A172 (cell line): ENCODE measurements around the gene TMEM14C. TPM values are rescaled to one million over a fixed set of nuclear protein-coding genes. Genes with fewer than 3 reads are reported as not detected.
"Not testable (repeated sequence)": the region's sequence is repeated elsewhere in the genome, so short reads cannot be mapped to it uniquely, and the experiment has no call there.

Experiments used
- DNase-seq: peaks from one replicate; pipeline ENCODE4 v3.0.0-alpha.2; 2015; ENCODE audit warnings: low spot score
- total RNA-seq: library from RNA; depleted of rRNA; stranded (reverse); fragments of >200 nt; shearing (Covaris generic); gene quantifications from 2 replicates; pipeline ENCODE4 v1.2.3, GENCODE V29; 2014

TMEM14C gene
- total RNA-seq, 1 experiment from 2014 or later: 312 TPM

DNA sequence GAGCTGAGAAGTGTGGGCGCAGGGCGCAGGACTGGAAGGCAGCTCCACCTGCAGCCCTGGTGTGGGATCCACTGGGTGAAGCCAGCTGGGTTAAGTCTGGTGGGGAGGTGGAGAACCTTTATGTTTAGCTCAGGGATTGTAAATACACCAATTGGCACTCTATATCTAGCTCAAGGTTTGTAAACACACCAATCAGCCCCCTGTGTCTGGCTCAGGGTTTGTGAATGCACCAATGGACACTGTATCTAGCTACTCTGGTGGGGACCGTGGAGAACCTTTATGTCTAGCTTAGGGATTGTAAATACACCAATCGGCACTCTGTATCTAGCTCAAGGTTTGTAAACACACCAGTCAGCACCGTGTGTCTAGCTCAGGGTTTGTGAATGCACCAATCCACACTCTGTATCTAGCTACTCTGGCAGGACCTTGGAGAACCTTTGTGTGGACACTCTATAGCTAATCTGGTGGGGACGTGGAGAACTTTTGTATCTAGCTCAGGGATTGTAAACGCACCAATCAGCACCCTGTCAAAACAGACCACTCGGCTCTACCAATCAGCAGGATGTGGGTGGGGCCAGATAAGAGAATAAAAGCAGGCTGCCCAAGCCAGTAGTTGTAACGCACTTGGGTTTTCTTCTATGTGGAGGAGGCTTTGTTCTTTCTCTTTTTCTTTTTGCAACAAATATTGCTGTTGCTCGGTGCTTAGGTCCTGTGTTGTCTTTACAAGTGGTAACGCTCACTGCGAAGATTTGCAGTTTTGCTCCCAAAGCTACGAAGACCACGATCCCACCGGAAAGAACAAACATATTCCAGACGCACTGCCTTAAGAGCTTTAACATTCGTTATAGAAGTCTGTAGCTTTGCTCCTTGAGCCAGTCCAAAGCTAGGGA is 1.7 kb upstream of the TMEM14C start:
- DNase-seq: not testable (repeated sequence)

DNA sequence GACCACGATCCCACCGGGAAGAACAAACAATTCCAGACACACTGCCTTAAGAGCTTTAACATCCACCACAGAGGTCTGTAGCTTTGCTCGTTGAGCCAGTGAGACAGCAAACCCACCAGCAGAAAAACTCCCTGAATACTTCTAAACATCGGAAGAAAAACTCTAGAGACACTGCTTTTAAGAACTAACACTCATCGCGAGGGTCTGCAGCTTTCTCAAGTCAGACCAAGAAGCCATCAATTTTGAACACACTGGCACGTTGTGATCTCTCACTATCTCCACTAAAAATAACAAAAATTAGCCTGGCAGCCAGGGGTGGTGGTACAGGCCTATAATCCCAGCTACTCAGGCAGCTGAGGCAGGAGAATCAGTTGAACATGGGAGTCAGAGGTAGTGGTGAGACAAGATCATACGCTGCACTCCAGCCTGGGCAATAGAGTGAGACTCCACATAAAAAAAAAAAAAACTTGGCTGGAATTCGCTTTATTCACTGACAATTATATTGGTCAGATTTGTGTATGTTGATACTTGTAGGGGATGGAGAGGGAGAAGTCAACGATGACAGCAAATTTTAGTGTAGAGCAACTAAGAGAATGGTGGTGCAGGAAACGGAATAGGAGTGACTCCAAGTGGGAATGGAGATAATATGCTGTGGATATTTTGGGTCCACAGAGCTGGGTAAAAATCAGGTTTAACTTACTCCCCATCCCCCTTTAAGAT is 860 bp upstream of the TMEM14C start:
- no peak for DNase-seq

DNA sequence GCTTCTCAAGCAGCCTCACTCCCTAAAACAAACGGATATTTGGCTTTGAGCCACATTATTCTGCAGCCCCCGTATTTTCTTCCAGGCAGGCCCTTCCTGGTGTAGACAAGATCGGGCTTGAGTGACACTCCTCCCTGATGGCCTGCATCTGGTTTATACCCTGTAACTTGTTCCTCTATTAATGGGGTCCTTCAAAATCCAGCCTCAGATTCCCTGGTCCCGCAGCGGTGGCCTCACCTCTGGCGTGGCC is 375 bp upstream of the TMEM14C start:
- DNase-seq: no peak

DNA sequence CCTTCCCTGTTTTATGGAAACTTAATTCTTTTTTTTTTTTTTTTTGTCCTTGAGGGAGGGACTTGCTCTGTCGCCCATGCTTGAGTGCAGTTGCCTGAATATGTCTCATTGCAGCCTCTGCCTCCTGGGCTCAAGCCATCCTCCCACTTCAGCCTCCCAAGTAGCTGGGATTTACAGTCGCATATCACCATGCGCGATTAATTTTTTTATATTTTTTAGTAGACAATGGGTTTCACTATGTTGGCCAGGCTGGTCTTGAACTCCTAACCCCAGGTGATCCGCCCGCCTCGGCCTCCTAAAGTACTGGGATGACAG is 654 bp downstream of the TMEM14C start:
- no peak for DNase-seq

DNA sequence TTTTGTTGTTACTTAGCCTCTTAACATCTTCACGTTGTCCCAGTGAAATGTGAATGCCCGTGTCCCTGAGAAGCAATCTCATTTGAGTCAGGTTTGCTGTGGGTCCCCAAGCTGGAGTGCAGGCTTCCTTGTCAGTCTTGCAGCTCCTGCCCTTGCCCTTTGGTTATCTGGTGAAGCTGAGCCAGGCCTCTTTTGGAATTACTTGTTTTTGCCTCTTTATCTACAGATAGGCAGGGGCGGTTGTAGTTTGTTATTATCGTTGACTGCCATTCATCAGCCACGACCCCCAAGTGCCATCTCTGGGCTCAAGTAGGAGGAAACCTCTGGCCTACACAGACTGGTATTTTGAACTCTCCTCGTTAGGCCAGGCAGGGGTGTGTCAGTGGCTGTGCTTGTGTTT is 2.2 kb downstream of the TMEM14C start:
- DNase-seq: no peak

DNA sequence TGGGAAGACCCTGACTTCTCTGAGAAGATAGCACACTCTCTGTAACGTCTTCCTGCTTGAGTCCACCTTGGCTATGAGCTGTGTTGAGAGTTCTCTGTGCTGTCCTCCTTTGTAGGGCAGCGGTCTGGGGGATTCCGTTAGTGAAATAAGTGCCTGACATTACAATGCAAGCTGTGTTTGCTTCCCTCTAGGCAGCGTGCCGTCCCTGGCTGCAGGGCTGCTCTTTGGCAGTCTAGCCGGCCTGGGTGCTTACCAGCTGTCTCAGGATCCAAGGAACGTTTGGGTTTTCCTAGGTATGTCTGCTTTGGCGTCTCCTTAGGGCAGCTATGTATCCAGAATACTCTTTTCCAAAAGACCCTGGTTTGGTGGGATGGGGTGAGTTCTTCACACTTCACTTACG is 2.8 kb downstream of the TMEM14C start:
- no peak for DNase-seq

DNA sequence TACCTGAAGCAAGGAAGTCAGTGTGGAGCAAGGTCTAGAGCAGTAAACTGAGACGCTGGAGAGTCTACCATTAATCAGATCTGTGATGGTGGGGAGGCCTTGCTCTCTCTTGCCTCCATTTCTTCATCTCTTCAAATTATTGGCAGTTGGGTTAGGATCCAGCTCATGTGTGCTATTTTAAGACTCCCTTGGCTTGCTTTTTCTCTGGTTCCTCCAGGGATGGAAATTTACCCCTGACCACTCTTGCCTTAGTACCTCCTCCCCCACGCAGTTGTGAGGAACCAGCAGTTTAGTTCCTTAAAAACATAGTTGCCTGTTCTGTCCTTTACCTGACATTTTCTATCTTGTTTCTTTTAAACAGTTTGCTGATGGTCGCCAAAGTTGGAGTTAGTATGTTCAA is 7.4 kb downstream of the TMEM14C start:
- DNase-seq: no peak

DNA sequence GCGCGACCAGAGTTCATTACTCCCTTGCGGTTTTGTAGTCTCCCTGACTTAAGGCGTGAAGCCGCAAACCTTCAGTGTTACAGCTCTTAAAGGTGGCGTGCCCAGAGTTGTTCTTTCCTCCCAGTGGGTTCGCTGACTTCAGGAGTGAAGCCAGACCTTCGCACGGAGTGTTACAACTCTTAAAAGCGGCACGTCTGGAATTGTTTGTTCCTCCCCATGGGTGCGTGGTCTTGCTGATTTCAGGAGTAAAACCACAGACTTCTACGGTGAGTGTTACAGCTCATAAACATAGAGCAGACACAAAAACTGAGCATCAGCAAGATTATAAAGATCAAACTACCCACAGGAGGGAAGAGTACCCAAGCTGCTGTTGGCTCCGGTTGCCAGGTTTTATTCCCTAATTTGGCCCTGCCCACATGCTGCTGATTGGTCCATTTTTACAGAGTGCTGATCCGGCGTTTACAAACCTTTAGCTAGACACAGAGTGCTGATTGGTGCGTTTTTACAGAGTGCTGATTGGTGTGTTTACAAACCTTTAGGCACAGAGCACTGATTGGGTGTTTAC is 10.4 kb downstream of the TMEM14C start:
- DNase-seq: peak; percentile 55

DNA sequence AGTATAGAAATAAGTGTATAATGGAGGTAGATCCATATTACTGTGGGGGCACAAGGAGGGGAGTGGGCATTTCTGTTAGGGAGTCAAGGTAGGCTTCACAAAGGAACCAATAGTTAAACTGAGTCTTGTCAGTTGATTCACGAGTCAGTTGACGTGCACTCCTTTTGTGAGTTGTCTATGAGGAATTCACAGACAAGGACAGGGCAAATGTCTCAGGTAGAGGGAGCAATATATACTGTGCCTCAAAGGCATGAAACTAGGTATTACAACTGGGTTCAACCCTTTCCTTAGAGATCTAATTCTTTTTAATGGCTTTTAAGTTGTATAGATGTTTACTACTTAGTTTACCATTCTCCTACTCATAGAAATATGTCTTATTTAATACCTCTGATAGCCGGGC is 11.0 kb downstream of the TMEM14C start:
- no peak for DNase-seq

DNA sequence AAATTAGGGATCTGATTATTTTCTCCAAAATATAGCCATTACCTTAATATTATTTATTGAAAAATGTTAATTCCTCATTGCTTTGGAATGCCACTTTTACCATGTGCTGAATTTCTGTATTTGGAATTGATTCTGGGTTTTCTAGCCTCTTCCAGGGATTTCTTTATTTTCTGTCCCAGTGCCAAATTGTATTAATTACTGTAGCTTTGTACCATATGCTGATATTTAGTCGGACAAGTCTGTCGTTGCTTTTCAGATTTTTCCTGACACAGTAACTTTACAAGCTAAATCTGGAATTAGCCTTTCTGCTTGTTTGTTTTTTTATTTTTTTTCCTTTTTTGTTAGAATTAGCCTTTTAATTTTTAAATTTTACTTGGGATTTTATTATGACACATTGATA is 13.9 kb downstream of the TMEM14C start:
- no peak for DNase-seq

DNA sequence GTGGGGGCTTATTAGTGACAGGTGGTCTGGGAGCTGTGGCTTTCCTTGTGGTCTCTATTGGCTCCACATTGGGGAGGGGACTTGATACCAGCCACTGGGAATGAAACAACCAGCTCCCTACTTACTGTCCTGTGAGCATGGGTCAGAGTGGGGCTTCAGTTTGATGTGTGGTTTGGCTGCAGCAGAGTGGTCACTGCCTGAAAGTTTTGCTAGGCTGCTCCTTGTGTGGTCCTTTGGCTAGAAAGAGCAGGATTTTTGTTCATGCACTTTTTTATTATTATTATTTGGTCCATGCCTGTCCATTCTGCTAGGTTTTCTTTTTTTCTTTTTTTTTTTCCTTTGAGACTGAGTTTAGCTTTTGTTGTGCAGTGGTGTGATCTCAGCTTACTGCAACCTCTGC is 17.2 kb downstream of the TMEM14C start:
- no peak for DNase-seq

DNA sequence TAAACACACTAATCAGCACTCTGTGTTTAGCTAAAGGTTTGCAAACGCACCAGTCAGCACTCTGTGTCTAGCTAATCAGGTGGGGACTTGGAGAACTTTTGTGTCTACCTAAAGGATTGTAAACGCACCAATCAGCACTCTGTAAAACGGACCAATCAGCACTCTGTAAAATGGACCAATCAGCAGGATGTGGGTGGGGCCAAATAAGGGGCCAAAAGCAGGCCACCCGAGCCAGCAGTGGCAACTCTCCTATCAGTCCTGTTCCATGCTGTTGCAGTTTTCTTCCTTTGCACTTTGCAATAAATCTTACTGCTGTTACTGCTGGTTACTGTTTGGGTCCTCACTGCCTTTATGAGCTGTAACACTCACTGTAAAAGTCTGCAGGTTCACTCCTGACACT is 18.8 kb downstream of the TMEM14C start:
- not testable (repeated sequence) for DNase-seq

DNA sequence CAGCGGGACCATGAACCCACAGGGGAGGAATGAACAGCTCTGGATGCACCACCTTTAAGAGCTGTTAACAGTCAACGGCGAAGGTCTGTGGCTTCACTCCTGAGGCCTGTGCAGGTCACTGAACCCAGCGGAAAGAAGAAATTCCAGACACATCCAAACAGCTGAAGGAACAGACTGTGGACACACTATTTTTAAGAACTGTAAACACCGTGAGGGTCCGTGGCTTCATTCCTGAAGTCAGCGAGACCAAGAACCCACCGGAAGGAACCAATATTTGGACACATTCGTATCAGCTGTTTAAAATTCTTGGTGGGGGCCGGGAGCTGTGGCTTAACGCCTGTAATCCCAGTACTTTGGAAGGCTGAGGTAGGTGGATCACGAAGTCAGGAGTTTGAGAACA is 19.4 kb downstream of the TMEM14C start:
- no peak for DNase-seq

DNA sequence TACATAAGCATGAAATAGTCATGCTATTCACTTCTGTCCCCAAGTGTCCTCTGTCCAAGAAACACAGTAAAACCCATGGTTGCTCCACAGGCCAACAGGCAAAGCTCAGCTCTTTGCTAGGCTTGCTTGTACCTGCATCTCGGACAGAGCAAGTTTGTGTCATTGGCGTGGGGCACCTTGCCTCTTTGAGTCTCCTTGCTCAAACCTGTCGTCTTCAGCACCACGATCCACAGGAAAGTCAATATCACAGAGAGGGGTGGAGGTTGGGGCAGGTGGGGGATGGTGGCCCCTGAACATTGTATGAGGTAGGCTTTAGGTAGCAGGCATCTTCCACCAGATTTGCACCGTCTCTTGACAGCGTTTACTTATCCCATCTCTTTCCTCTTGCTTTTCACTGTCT is 20.6 kb downstream of the TMEM14C start:
- no peak for DNase-seq

DNA sequence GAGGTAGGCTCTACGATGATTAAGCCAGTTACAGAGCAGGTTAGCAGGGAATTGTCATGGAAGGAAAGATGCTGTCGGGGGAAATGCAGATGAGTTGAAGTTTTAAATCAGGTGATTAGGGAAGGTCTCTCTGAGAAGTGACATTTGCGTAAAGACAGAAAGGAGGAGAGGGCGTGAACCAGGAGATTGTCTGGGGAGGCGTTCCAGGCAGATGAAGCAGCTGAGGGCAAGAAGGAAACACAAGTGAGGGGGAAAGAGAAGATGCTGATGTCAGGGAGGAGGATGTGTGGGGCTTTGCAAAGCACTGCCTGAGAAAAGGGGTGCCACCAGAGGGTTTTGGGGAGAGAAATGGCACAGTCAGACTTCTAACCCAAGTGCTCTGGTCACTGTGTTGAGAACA is 22.2 kb downstream of the TMEM14C start:
- DNase-seq: no peak

DNA sequence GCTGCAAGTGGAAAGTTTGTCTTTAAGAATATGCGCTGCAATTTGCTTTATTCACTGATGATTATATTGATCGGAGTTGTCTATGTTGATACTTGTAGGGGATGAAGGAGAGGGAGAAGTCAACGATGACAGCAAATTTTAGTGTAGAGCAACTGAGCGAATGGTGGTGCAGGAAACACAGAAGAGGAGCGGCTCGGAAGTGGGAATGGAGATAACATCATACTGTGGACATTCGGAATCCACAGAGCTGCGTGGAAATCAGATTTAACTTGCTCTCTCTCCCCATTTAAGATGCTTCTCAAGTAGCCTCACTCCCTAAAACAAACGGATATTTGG is 24.0 kb downstream of the TMEM14C start:
- no peak for DNase-seq

DNA sequence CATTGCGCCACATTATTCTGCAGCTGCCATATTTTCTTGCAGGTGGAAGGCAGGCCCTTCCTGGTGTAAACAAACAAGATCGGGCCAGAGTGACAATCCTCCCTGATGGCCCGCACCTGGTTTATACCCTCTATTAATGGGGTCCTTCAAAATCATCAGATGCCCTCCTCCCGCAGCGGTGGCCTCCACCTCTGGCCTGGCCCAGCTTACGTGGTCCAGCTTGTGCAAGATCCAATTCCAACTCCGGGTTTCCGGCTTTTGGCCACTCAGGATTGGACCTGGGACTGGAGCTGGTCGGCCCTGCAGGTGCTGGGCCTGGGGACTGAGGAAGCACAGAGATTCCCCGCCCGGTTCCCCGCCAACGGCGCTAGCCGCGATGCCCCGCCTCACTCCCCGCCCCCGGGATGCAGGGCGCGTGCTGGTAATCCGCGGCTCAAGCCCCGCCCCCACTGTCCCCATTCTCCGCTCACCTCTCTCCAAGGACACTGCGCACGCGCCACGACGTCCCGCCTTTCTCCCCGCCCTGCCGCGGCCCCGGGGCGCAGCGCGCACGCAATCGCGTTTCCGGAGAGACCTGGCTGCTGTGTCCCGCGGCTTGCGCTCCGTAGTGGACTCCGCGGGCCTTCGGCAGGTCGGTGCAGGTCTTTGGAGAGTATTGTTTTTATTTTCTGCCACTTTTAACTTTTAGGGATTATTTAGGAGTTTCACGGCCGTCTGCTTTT is 24.5 kb downstream of the TMEM14C start, which contains the start of gene TMEM14B:
Gene TMEM14B, plus strand, starts transcription at position 555 of the 722 bp plus-strand sequence. CDS start 1,441 bp downstream, outside the sequence.
- DNase-seq: peak; percentile 96

DNA sequence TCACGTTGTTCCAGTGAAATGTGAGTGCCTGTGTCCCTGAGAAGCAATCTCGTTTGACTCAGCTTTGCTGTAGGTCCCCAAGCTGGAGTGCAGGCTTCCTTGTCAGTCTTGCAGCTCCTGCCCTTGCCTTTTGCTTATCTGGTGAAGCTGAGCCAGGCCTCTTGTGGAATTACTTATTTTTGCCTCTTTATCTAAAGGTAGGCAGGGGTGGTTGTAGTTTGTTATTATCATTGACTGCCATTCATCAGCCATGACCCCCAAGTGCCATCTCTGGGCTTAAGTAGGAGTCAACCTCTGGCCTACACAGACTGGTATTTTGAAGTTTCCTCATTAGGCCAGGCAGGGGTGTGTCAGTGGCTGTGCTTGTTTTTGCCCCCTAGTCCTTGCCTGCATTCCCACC is 26.9 kb downstream of the TMEM14C start:
- no peak for DNase-seq

DNA sequence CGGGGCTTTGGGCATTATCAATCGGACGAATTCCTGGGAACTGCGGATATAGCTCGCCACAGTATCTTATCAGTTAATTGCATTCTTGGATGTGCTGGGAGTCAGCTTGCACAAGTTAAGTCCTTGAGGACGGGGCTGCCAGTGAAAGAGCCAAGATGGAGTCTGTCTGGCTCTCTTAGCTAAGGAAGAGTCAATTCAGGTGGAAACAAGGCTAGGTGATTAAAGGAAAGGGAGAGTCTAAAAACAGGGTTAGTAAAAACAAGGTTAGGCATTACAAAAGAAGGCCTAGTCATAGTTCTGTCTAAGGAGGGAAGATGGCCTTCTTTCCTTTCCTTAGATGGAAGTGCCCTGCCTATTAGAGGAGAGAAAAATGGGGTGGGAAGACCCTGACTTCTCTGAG is 27.7 kb downstream of the TMEM14C start:
- DNase-seq: not testable (repeated sequence)

DNA sequence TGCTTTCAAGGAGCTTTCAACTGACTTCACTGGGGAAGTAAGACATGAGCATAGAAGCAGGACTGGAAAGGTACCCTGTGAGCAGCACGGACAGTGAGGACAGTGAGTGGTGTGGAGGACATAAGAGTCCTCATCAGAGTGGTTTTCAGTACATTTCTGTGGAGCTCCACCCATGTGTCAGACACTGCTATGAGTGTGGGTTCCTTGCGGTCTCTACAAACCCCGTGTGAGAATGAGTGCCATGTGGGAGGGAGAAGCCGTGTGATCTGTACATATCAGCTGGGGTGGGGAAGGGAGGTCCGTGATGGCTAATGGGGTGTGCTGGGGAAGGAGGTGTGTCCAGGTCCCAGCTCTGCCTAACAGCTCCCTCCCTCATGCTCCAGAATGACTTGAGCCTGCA is 28.9 kb downstream of the TMEM14C start:
- DNase-seq: not testable (repeated sequence)

DNA sequence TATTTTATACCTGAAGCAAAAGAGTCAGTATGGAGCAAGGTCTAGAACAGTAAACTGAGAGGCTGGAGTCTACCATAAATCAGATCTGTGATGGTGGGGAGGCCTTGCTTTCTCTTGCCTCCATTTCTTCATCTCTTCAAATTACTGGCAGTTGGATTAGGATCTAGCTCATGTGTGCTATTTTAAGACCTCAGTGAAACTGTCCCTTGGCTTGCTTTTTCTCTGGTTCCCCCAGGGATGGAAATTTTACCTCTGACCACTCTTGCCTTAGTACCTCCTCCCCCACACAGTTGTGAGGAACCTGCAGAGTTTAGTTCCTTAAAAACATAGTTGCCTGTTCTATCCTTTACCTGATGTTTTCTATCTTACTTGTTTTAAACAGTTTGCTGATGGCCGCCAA is 33.2 kb downstream of the TMEM14C start:
- DNase-seq: no peak

DNA sequence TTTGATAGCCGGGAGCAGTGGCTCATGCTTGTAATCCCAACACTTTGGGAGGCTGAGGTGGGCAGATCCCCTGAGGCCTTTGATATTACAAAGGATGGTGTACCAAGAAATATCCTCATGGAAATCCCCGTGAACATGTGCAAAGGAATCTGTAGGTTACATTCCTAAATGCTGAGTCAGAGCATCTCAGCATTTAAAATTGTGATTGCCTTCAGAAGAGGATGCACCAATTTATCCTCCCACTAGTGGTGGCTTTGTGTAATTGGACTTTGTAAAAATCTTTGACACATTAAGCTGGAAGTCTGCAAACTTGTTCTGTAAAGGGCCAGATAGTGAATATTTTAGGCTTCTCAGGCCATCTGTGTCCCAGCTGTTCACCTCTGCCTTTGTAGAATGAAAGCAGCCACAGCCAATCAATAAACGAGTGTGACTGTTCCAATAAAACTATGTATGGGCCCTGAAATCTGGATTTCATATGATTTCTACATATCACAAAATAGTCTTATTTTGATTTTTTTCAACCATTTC is 36.5 kb downstream of the TMEM14C start:
- DNase-seq: peak; percentile 97
